ES-I3 (cell line): Measurements from ENCODE around the gene HEY2.

Experiments used
- H3K36me3 ChIP-seq: 2 replicates; pipeline ENCODE4 v1.6.1; 2013; ENCODE audit warnings: mild to moderate bottlenecking, low read length, control low read depth, moderate library complexity; ENCODE audit not compliant: insufficient read depth
- H3K4me1 ChIP-seq: 2 replicates; pipeline ENCODE4 v1.6.1; 2013; ENCODE audit warnings: mild to moderate bottlenecking, control low read depth, low read length; ENCODE audit not compliant: insufficient read depth
- H3K9ac ChIP-seq: 2 replicates; pipeline ENCODE4 v1.6.1; 2013; ENCODE audit warnings: low read depth, mild to moderate bottlenecking, low read length, moderate library complexity
- H3K9me3 ChIP-seq: 2 replicates; pipeline ENCODE4 v1.6.1; 2013; ENCODE audit warnings: mild to moderate bottlenecking, low read length, moderate library complexity; ENCODE audit not compliant: control insufficient read depth, insufficient read depth

The HEY2 gene

GRCh38 chr6:125806813-125807212 lies 57.4 kb downstream of the HEY2 start:
- H3K4me1 ChIP-seq = no peaks in the 10 kb centered on the region
- no peaks in the 10 kb centered on the region for H3K36me3 ChIP-seq
- H3K9me3 ChIP-seq = no peaks in the 10 kb centered on the region
- H3K9ac ChIP-seq = no peak overlapping the region

DNA sequence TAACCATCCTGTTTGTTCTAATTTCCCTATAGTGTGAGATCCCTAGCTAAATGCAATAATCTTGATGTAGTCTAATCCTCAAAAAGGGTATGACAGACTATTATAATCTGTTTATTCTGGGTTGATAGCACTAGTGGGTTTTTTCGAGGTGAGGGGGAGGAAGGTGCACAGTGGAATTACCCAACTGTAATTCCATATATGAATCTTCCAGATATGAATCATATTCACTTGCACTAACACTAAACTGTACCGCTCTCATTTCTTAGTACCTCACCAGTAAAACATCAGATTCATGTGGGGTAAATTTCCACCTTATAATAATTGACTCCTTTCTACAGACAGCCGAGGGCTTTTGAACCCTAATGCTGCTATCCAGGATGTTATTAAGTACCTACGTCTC lies 57.9 kb downstream of the HEY2 start:
- Histone ChIP-seq H3K36me3 (no peaks in the 10 kb centered on the region), H3K4me1 (no peaks in the 10 kb centered on the region), H3K9ac (no peak overlapping the region), H3K9me3 (no peaks in the 10 kb centered on the region)

DNA sequence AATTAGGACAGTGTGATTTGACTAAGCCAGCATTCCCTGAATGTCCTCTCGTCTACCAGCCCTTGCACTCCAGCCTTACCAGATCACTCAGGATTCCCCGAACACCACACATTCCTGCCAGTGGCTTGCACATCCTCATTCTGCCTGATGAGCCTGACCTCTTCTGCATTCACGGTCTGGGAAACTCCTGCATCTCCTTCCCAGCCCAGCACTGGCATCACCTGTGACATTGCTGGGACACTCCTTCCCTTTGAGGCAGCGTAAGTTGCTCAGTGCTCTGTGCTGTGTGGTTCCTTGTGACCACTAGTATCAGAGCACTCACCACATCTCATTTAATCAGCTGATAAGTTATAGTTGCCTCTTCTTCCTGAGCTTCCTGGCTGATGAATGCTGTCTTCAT lies 58.6 kb downstream of the HEY2 start:
- Histone ChIP-seq H3K9me3 (no peaks in the 10 kb centered on the region), H3K4me1 (no peaks in the 10 kb centered on the region; the same call in 1 of the 2 replicates), H3K9ac (no peak overlapping the region), H3K36me3 (no peaks in the 10 kb centered on the region)

DNA sequence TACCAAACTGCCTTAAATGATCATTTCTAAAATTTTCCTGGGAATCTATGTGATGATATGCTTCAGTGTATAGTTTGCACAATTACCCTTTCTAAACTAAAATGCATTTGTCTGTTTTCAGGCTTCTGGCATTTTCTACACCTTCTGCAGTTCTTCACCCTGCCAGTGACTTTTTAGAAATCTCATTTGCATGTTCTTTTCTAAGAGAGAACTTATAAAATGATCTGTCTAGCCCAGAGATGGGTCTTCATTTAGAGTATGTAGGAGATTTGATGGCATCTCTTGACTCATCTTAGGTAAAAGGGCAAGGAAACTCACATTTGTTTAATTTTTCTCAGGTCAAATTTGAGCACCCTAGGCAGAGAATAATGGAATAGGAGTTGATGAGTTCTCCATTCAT lies 59.2 kb downstream of the HEY2 start:
- Histone ChIP-seq H3K36me3 (no peaks in the 10 kb centered on the region), H3K9ac (no peak overlapping the region), H3K4me1 (no peaks in the 10 kb centered on the region; the same call in 1 of the 2 replicates), H3K9me3 (no peaks in the 10 kb centered on the region)

DNA sequence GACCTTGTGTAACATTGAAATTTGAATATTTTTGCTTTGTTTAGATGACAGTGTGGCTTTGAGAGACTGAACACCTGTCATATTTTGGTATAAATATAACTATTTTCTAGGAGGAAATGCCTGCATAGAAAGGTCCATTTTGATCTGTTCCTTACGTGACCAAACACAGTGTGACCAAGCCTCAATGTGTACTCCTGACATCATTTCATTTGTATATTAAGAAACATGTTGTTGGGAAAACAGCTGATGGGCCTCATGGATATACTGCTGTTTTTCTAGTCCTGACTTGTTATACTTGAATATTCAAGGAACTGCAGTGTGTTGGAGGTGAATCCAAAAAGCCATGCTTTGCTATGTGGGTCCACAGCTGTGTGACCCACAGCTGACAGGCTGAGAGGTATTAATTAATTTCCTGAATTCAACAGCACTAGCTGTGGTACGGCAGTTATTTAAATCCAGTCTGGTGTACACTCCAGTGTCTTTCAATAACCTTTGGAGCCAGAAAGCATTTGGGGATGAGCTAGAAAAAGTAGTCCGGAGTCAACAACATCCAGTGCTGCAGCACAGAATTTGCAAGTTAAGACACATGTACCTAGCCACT lies 60.2 kb downstream of the HEY2 start:
- Histone ChIP-seq H3K4me1 (no peaks in the 10 kb centered on the region; the same call in 1 of the 2 replicates), H3K9ac (no peak overlapping the region)

GRCh38 chr6:125810445-125810844 lies 61.0 kb downstream of the HEY2 start:
- Histone ChIP-seq H3K9me3 (no peaks in the 10 kb centered on the region), H3K36me3 (no peaks in the 10 kb centered on the region), H3K4me1 (no peaks in the 10 kb centered on the region; the same call in 1 of the 2 replicates), H3K9ac (no peak overlapping the region)

More for the DNA sequence above, 60.2 kb downstream of the HEY2 start:
- no peaks in the 10 kb centered on the region for H3K36me3 ChIP-seq
- H3K9me3 ChIP-seq = no peaks in the 10 kb centered on the region
